Stimulated activated naive CD8-positive, alpha-beta T cell treated with anti-CD3 and anti-CD28 coated beads, Interleukin-15, Interleukin-2, amounts not matched to agents 100 ng/mL and 50 ng/mL, for 24 hours (primary cell): Measurements from ENCODE around the gene RAB3A.
"Not testable (repeated sequence)": the region's sequence is repeated elsewhere in the genome, so short reads cannot be mapped to it uniquely, and the experiment has no call there.

ENCODE experiments used
- H3K27ac Mint-ChIP-seq: one replicate; pipeline ENCODE4 v1.8.0; 2021; ENCODE audit warnings: mild to moderate bottlenecking, mixed read lengths
- H3K27me3 Mint-ChIP-seq: one replicate; pipeline ENCODE4 v1.8.0; 2021; ENCODE audit warnings: mixed read lengths
- H3K36me3 Mint-ChIP-seq: one replicate; pipeline ENCODE4 v1.8.0; 2021; ENCODE audit warnings: low read depth, mixed read lengths
- H3K4me1 Mint-ChIP-seq: one replicate; pipeline ENCODE4 v1.8.0; 2021; ENCODE audit warnings: low read depth, mixed read lengths
- H3K4me3 Mint-ChIP-seq: one replicate; pipeline ENCODE4 v1.8.0; 2021; ENCODE audit warnings: mild to moderate bottlenecking, mixed read lengths
- H3K9me3 Mint-ChIP-seq: one replicate; pipeline ENCODE4 v1.8.0; 2021; ENCODE audit warnings: mixed read lengths

RAB3A gene

GRCh38 chr19:18172331-18173053 lies 31.4 kb downstream of the RAB3A start:
- Mint-ChIP-seq H3K4me1 (peaks cover 29% of the 10 kb centered on the region), H3K4me3 (no peak overlapping the region), H3K9me3 (no peaks in the 10 kb centered on the region), H3K27me3 (no peaks in the 10 kb centered on the region), H3K27ac (no peak overlapping the region), H3K36me3 (peaks cover 15% of the 10 kb centered on the region)

GRCh38 chr19:18171605-18172327 lies 32.1 kb downstream of the RAB3A start:
- no peaks in the 10 kb centered on the region for H3K27me3 Mint-ChIP-seq
- H3K36me3 Mint-ChIP-seq, result peaks cover 11% of the 10 kb centered on the region
- H3K4me3 Mint-ChIP-seq, result no peak overlapping the region
- H3K4me1 Mint-ChIP-seq, result peaks cover 29% of the 10 kb centered on the region
- peak overlapping the region; percentile 34 for H3K27ac Mint-ChIP-seq
- no peaks in the 10 kb centered on the region for H3K9me3 Mint-ChIP-seq

- H3K9me3 Mint-ChIP-seq, result no peaks in the 10 kb centered on the region
- peak overlapping the region; percentile 39 for H3K27ac Mint-ChIP-seq
- H3K4me3 Mint-ChIP-seq, result no peak overlapping the region
- no peaks in the 10 kb centered on the region for H3K27me3 Mint-ChIP-seq
- H3K4me1 Mint-ChIP-seq, result peaks cover 29% of the 10 kb centered on the region
- peaks cover 11% of the 10 kb centered on the region for H3K36me3 Mint-ChIP-seq
Observed at GRCh38 chr19:18170714-18171255, 33.1 kb downstream of the RAB3A start.

GRCh38 chr19:18168673-18169381 lies 35.0 kb downstream of the RAB3A start:
- peaks cover 14% of the 10 kb centered on the region for H3K36me3 Mint-ChIP-seq
- no peak overlapping the region for H3K27ac Mint-ChIP-seq
- H3K27me3 Mint-ChIP-seq, result no peaks in the 10 kb centered on the region
- no peaks in the 10 kb centered on the region for H3K9me3 Mint-ChIP-seq
- peaks cover 16% of the 10 kb centered on the region for H3K4me1 Mint-ChIP-seq
- no peak overlapping the region for H3K4me3 Mint-ChIP-seq

- Mint-ChIP-seq H3K9me3 (no peaks in the 10 kb centered on the region), H3K4me3 (no peak overlapping the region), H3K4me1 (peaks cover 11% of the 10 kb centered on the region), H3K27me3 (no peaks in the 10 kb centered on the region), H3K36me3 (peaks cover 18% of the 10 kb centered on the region), H3K27ac (no peak overlapping the region)
Observed at GRCh38 chr19:18167975-18168645, 35.7 kb downstream of the RAB3A start.

GRCh38 chr19:18167011-18167410 lies 36.8 kb downstream of the RAB3A start:
- H3K4me3 Mint-ChIP-seq, result no peak overlapping the region
- H3K27ac Mint-ChIP-seq, result no peak overlapping the region
- no peaks in the 10 kb centered on the region for H3K27me3 Mint-ChIP-seq
- H3K36me3 Mint-ChIP-seq, result peaks cover 20% of the 10 kb centered on the region
- no peaks in the 10 kb centered on the region for H3K9me3 Mint-ChIP-seq
- peaks cover 8% of the 10 kb centered on the region for H3K4me1 Mint-ChIP-seq

- Mint-ChIP-seq H3K27ac (no peak overlapping the region), H3K4me3 (no peak overlapping the region), H3K36me3 (peaks cover 20% of the 10 kb centered on the region), H3K9me3 (no peaks in the 10 kb centered on the region), H3K27me3 (no peaks in the 10 kb centered on the region), H3K4me1 (peaks cover 13% of the 10 kb centered on the region)
Observed at GRCh38 chr19:18165794-18166544, 37.9 kb downstream of the RAB3A start.

GRCh38 chr19:18164072-18164471 lies 39.8 kb downstream of the RAB3A start:
- no peaks in the 10 kb centered on the region for H3K27me3 Mint-ChIP-seq
- no peak overlapping the region for H3K4me3 Mint-ChIP-seq
- no peak overlapping the region for H3K27ac Mint-ChIP-seq
- peaks cover 17% of the 10 kb centered on the region for H3K36me3 Mint-ChIP-seq
- no peaks in the 10 kb centered on the region for H3K9me3 Mint-ChIP-seq
- peaks cover 16% of the 10 kb centered on the region for H3K4me1 Mint-ChIP-seq

GRCh38 chr19:18161636-18162002 lies 42.2 kb downstream of the RAB3A start:
- Mint-ChIP-seq H3K9me3 (no peaks in the 10 kb centered on the region), H3K4me3 (peak overlapping the region; percentile 47), H3K4me1 (peaks cover 13% of the 10 kb centered on the region), H3K27me3 (no peaks in the 10 kb centered on the region), H3K36me3 (peaks cover 13% of the 10 kb centered on the region), H3K27ac (no peak overlapping the region)

GRCh38 chr19:18160971-18161635 lies 42.7 kb downstream of the RAB3A start:
- no peaks in the 10 kb centered on the region for H3K27me3 Mint-ChIP-seq
- peak overlapping the region; percentile 86 for H3K27ac Mint-ChIP-seq
- H3K4me3 Mint-ChIP-seq, result peak overlapping the region; percentile 78
- peaks cover 13% of the 10 kb centered on the region for H3K4me1 Mint-ChIP-seq
- H3K9me3 Mint-ChIP-seq, result no peaks in the 10 kb centered on the region
- peaks cover 13% of the 10 kb centered on the region for H3K36me3 Mint-ChIP-seq

GRCh38 chr19:18160493-18160970 lies 43.3 kb downstream of the RAB3A start:
- H3K36me3 Mint-ChIP-seq, result peaks cover 11% of the 10 kb centered on the region
- H3K4me1 Mint-ChIP-seq, result peaks cover 13% of the 10 kb centered on the region
- no peaks in the 10 kb centered on the region for H3K9me3 Mint-ChIP-seq
- H3K27ac Mint-ChIP-seq, result peak overlapping the region; percentile 86
- H3K4me3 Mint-ChIP-seq, result peak overlapping the region; percentile 78
- H3K27me3 Mint-ChIP-seq, result no peaks in the 10 kb centered on the region

- Mint-ChIP-seq H3K27me3 (no peaks in the 10 kb centered on the region), H3K27ac (no peak overlapping the region), H3K4me1 (peaks cover 13% of the 10 kb centered on the region), H3K4me3 (peak overlapping the region; percentile 78), H3K36me3 (peaks cover 10% of the 10 kb centered on the region), H3K9me3 (no peaks in the 10 kb centered on the region)
Observed at GRCh38 chr19:18159810-18160209, 44.0 kb downstream of the RAB3A start.

GRCh38 chr19:18159059-18159616 lies 44.7 kb downstream of the RAB3A start:
- not testable (repeated sequence) for H3K27ac Mint-ChIP-seq, H3K9me3 Mint-ChIP-seq, H3K4me3 Mint-ChIP-seq, H3K27me3 Mint-ChIP-seq
- peaks cover 18% of the 10 kb centered on the region for H3K4me1 Mint-ChIP-seq
- H3K36me3 Mint-ChIP-seq, result peaks cover 10% of the 10 kb centered on the region
